Right atrium auricular region (tissue), 2 donors: ENCODE measurements around the gene SPRED2. TPM values are rescaled to one million over a fixed set of nuclear protein-coding genes. Genes with fewer than 3 reads are reported as not detected.

Source experiments
- DNase-seq: peaks from one replicate; pipeline ENCODE4 v3.0.0-alpha.2; 2019; ENCODE audit warnings: low spot score
- H3K27ac ChIP-seq, 2 donors: fragments of 200-600 bp; sonication (generic); 1 replicate in 1 of 2; 2 replicates in 1 of 2; pipeline ENCODE4 v1.5.1; 2016 to 2019
- H3K27me3 ChIP-seq, 2 donors: fragments of 200-600 bp; sonication (generic); one replicate each; pipeline versions ENCODE4 v1.5.1 to v1.6.0; 2017 to 2019
- H3K36me3 ChIP-seq: fragments of 200-600 bp; sonication (generic); one replicate; pipeline ENCODE4 v1.5.1; 2016
- H3K4me1 ChIP-seq, 2 donors: fragments of 200-600 bp; sonication (generic); one replicate each; pipeline versions ENCODE4 v1.5.1 to v1.6.0; 2017 to 2019
- H3K4me3 ChIP-seq, 2 donors: fragments of 200-600 bp; sonication (generic); 1 replicate in 1 of 2; 2 replicates in 1 of 2; pipeline ENCODE4 v1.5.1; 2017 to 2019; ENCODE audit warnings: mild to moderate bottlenecking in 1 of 2, moderate library complexity in 1 of 2
- H3K9me3 ChIP-seq, 2 donors: fragments of 200-600 bp; sonication (generic); one replicate each; pipeline ENCODE4 v1.5.1; 2019
- CTCF ChIP-seq, 2 donors: fragments of 200-600 bp; sonication (generic); IDR thresholded peaks; one replicate each; pipeline ENCODE4 v1.5.1; 2019; ENCODE audit warnings: antibody characterized with exemption in 2 of 2
- total RNA-seq, 2 donors: library from RNA; depleted of rRNA; stranded (reverse); fragments of >200 nt; gene quantifications; one replicate each; pipeline ENCODE4 v1.1.0, GENCODE V29; 2016

SPRED2 gene
- total RNA-seq, 2 donors from 2014 or later = 14.7 to 17.3 TPM

DNA sequence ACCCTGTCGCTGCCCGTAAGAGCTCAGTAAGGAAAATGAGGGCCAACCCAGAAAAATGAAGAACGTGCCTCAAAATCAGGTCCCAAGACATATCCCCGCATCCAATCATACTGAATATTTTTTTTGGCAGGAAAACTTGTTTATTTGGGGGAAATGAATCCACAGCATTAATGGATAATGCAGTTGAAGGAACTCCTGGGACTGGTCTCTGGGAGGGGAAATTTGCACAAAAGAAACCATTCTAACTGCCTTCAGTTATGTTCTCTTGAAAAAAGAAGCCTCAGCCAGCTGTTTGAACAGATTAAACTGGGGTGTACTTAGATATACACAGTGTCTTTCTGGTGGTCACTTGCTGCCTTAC is 61.3 kb downstream of the SPRED2 start:
- Histone ChIP-seq H3K9me3 (no peaks in the 10 kb centered on the region), H3K4me3 (no peak overlapping the region), H3K27ac (no peak overlapping the region), H3K4me1 (peaks cover 0 to 56% of the 10 kb centered on the region in 2 donors), H3K27me3 (no peaks in the 10 kb centered on the region), H3K36me3 (no peaks in the 10 kb centered on the region)
- no peak for DNase-seq
- TF ChIP-seq CTCF (IDR thresholded peaks at IDR 0.05) = no peak

- Histone ChIP-seq H3K9me3 (no peaks in the 10 kb centered on the region), H3K36me3 (no peaks in the 10 kb centered on the region), H3K4me3 (no peak overlapping the region), H3K4me1 (peaks cover 0 to 61% of the 10 kb centered on the region in 2 donors), H3K27ac (no peak overlapping the region), H3K27me3 (no peaks in the 10 kb centered on the region)
- no peak for TF ChIP-seq CTCF (IDR thresholded peaks at IDR 0.05)
- no peak for DNase-seq
These were observed 61.9 kb downstream of the SPRED2 start for GRCh38 chr2:65370387-65371073.

DNA sequence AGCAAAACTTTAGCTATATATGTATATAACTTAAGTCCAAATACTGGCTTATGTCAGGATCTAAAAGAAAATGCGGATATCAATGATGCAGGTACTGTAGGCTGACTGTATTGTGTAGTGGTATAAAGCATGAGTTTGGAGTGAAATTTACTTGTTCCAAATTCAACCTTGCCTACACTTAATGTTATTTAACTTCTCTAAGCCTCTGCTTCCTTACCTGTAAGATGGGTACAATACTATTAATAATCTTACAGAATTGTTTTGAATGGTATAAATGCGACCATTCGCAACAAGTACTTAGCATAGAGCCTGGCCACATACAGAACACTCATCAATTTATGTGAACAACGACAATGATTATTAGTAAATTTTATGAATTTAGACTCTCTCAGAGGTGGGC is 62.4 kb downstream of the SPRED2 start:
- Histone ChIP-seq H3K4me3 (no peak overlapping the region), H3K27ac (no peak overlapping the region), H3K27me3 (no peaks in the 10 kb centered on the region), H3K36me3 (no peaks in the 10 kb centered on the region), H3K4me1 (peaks cover 0 to 64% of the 10 kb centered on the region in 2 donors), H3K9me3 (no peaks in the 10 kb centered on the region)
- DNase-seq = no peak
- TF ChIP-seq CTCF (IDR thresholded peaks at IDR 0.05) = no peak

DNA sequence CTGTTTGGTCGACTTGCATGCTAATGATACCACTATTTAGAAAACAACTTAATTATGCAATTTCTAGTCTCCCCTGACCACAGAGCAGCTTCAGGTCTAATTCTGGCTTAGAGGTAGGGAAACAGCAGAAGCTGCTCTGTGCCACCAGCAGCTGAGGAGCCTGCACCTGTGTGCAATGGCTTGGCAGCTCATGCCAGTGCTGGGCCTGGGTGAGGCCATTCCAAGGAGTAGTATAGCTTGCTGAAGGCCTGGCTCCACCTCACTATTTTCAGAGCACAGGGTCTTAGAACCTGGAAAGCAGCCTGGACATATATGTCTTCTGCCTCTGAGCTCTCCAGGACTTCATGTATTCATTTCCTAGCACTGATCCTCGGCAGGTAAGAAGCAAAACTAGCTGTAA is 62.8 kb downstream of the SPRED2 start:
- no peak overlapping the region for H3K4me3 ChIP-seq
- no peak for TF ChIP-seq CTCF (IDR thresholded peaks at IDR 0.05)
- no peaks in the 10 kb centered on the region for H3K9me3 ChIP-seq
- peaks cover 0 to 62% of the 10 kb centered on the region in 2 donors for H3K4me1 ChIP-seq
- no peaks in the 10 kb centered on the region for H3K36me3 ChIP-seq
- no peaks in the 10 kb centered on the region for H3K27me3 ChIP-seq
- no peak overlapping the region for H3K27ac ChIP-seq
- no peak for DNase-seq

- no peak for DNase-seq
- H3K27ac ChIP-seq = no peak overlapping the region
- H3K9me3 ChIP-seq = no peaks in the 10 kb centered on the region
- H3K4me3 ChIP-seq = no peak overlapping the region
- TF ChIP-seq CTCF (IDR thresholded peaks at IDR 0.05) = no peak
- peaks cover 0 to 64% of the 10 kb centered on the region in 2 donors for H3K4me1 ChIP-seq
- H3K36me3 ChIP-seq = no peaks in the 10 kb centered on the region
- no peaks in the 10 kb centered on the region for H3K27me3 ChIP-seq
These were observed 63.9 kb downstream of the SPRED2 start for GRCh38 chr2:65368468-65368867.

DNA sequence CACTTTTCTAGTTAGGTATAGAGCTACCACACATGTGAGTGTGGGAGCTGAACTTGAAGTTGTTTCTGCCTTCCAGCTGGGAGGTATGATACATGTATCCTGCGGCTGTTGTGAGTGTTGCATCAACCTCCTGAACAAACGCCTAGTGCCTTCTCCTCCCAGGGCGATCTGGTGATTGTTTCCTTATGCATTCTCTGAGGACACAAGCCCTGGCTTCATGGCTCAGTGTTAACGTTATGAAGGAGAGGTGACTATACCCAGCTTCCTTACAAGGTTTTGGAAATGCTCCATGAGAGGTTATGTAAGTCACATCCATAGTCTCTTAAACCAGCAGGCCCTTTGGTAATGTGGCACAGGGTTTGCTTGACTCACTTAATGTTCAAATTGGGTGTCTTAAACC is 64.9 kb downstream of the SPRED2 start:
- H3K4me1 ChIP-seq = peaks cover 0 to 65% of the 10 kb centered on the region in 2 donors
- no peak overlapping the region for H3K4me3 ChIP-seq
- TF ChIP-seq CTCF (IDR thresholded peaks at IDR 0.05) = no peak
- H3K36me3 ChIP-seq = no peaks in the 10 kb centered on the region
- H3K27me3 ChIP-seq = no peaks in the 10 kb centered on the region
- DNase-seq = no peak
- H3K9me3 ChIP-seq = no peaks in the 10 kb centered on the region
- peak overlapping the region in 1 of 2 donors; percentile 21 for H3K27ac ChIP-seq
